GM23338 (cell line): ENCODE data around the gene PXMP2.

ENCODE experiments used
- CTCF ChIP-seq, 2 experiments: fragments of 200-600 bp in 1 of 2; sonication (generic) in 1 of 2; conservative IDR thresholded peaks; 2 replicates each; pipeline versions ENCODE4 v1.5.1 to v1.6.1; 2016 to 2017; ENCODE audit warnings: antibody characterized with exemption in 2 of 2, low read depth in 2 of 2, mild to moderate bottlenecking in 2 of 2, moderate library complexity in 1 of 2
- EZH2 ChIP-seq: fragments of 200-600 bp; sonication (generic); IDR thresholded peaks from one replicate; pipeline ENCODE4 v1.8.0; 2017; ENCODE audit warnings: antibody characterized with exemption, mild to moderate bottlenecking, low read depth; ENCODE audit not compliant: unreplicated experiment
- JUNB ChIP-seq: IDR thresholded peaks from one replicate; pipeline ENCODE4 v1.6.1; 2016; ENCODE audit warnings: antibody characterized with exemption; ENCODE audit not compliant: unreplicated experiment
- POLR2AphosphoS5 ChIP-seq: IDR thresholded peaks from 2 replicates; pipeline ENCODE4 v1.6.1; 2016; ENCODE audit warnings: antibody characterized with exemption, low read depth

GRCh38 chr12:132662901-132663755 lies 24.3 kb upstream of the PXMP2 start:
- TF ChIP-seq CTCF (conservative IDR thresholded peaks at IDR 0.05; ENCODE audit: low read depth in 2 of 2): no peak
- no peak for TF ChIP-seq POLR2AphosphoS5
- TF ChIP-seq EZH2: no peak
- TF ChIP-seq JUNB: no peak
